Activated CD4-positive, alpha-beta T cell treated with anti-CD3 and anti-CD28 coated beads, Interleukin-2, amount 10 ng/mL, durations not matched to agents 7 days and 5 days (primary cell): Measurements from ENCODE around the gene DOK3. TPM values are rescaled to one million over a fixed set of nuclear protein-coding genes. Genes with fewer than 3 reads are reported as not detected.

Experiments
- CTCF ChIA-PET: fragments of 350-600 bp; sonication (Branson Sonifier 250); formaldehyde crosslinking; loops from one replicate; lab custom pipeline; 2021; ENCODE audit warnings: antibody characterized with exemption; lab: Charles Lee
- POLR2A ChIA-PET: fragments of 350-600 bp; sonication (Branson Sonifier 250); formaldehyde crosslinking; loops from one replicate; lab custom pipeline; 2021; ENCODE audit warnings: antibody characterized with exemption; lab: Charles Lee
- DNase-seq: peaks from one replicate; pipeline ENCODE4 v3.0.0-alpha.2; 2020
- H3K27ac Mint-ChIP-seq: one replicate; pipeline ENCODE4 v1.8.0; 2021; ENCODE audit warnings: mild to moderate bottlenecking, moderate library complexity, mixed read lengths
- H3K27me3 Mint-ChIP-seq: one replicate; pipeline ENCODE4 v1.8.0; 2021; ENCODE audit warnings: mixed read lengths
- H3K36me3 Mint-ChIP-seq: one replicate; pipeline ENCODE4 v1.8.0; 2021; ENCODE audit warnings: low read depth, mixed read lengths
- H3K4me1 Mint-ChIP-seq: one replicate; pipeline ENCODE4 v1.8.0; 2021; ENCODE audit warnings: mixed read lengths
- H3K4me3 Mint-ChIP-seq: one replicate; pipeline ENCODE4 v1.8.0; 2021; ENCODE audit warnings: mild to moderate bottlenecking, moderate library complexity, mixed read lengths
- H3K9me3 Mint-ChIP-seq: one replicate; pipeline ENCODE4 v1.8.0; 2021; ENCODE audit warnings: mixed read lengths
- total RNA-seq, 2 experiments: library from RNA; stranded (reverse); gene quantifications; one replicate each; pipeline ENCODE4 v1.2.3, GENCODE V29; 2021

DOK3 gene
- total RNA-seq, 2 experiments from 2014 or later: 2.9 to 3.9 TPM

DNA sequence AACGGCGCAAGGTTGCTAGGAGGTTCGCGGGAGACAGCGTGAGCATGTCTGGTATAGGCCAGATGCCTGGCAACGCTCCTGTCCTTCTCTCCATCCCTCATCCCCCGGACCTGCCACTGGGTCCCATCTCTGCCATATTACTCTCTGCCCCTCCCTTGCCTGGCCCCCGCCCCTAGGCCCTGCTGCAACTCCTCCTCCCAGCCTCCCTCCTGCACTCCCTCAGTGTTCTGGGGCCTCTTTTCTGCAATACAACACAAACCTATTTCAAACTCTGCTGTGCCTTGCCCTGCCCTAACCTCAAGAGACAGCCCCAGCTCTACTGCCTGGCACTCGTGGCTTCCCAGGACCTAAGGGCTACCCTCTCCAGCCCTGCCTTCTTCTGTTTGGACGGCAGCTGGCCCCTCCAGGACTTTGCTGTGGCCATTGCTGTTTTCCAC, 27.2 kb downstream of the DOK3 start:
- H3K4me1 Mint-ChIP-seq: peaks cover 26% of the 10 kb centered on the region
- peaks cover 4% of the 10 kb centered on the region for H3K36me3 Mint-ChIP-seq
- no peaks in the 10 kb centered on the region for H3K27me3 Mint-ChIP-seq
- H3K9me3 Mint-ChIP-seq: no peaks in the 10 kb centered on the region
- no peak overlapping the region for H3K27ac Mint-ChIP-seq
- DNase-seq: no peak
- no peak overlapping the region for H3K4me3 Mint-ChIP-seq
- ChIA-PET CTCF (interaction anchor here (0.8 to 46.8 kb wide), 3 partner anchors 15 to 93 kb away, joined by 3 to 1643 read pairs (median 3); partner anchors contain the start of genes F12, GRK6, PDLIM7 and PFN3), POLR2A (no interaction called here)

DNA sequence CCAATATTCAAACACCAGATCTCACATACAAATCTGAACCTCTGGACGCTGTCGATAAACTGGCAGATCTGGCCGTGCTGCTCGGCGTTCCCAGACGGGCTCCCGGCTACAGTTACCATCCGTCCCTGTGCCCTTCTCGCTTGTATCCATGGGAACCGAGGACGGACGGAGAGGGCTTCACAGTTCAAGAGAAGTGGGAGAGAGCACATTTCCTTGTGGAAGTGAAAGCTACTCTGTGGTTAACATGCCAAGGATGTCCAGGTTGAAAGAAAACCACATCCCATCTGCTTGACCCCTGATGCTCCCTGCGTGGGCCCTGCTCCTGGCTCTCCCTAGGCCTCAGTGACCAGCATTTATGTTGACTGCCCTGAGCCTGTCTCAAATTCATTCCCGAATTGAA, 29.9 kb downstream of the DOK3 start:
- CTCF ChIA-PET: interaction anchor here (0.6 to 46.8 kb wide), 6 partner anchors 17 to 368 kb away, joined by 3 to 1643 read pairs (median 4); partner anchors contain the start of genes F12, GRK6, PFN3 and SLC34A1
- Mint-ChIP-seq H3K27me3 (peaks cover 3% of the 10 kb centered on the region), H3K9me3 (no peaks in the 10 kb centered on the region), H3K27ac (peak overlapping the region; percentile 91), H3K4me3 (no peak overlapping the region), H3K36me3 (peaks cover 2% of the 10 kb centered on the region), H3K4me1 (peaks cover 41% of the 10 kb centered on the region)
- POLR2A ChIA-PET: interaction anchor here (0.6 kb wide), 1 partner anchor 8 kb away, joined by 3 read pairs; no protein-coding TSS in a partner anchor
- DNase-seq: no peak

GRCh38 chr5:177478711-177479646, 30.6 kb downstream of the DOK3 start:
- POLR2A ChIA-PET: interaction anchor here (0.6 kb wide), 1 partner anchor 8 kb away, joined by 3 read pairs; no protein-coding TSS in a partner anchor
- CTCF ChIA-PET: interaction anchor here (1.1 to 46.8 kb wide), 8 partner anchors 11 to 70 kb away, joined by 3 to 1643 read pairs (median 5); partner anchors contain the start of genes F12, GRK6, PFN3 and SLC34A1
- H3K27ac Mint-ChIP-seq: peak overlapping the region; percentile 91
- no peak overlapping the region for H3K4me3 Mint-ChIP-seq
- H3K27me3 Mint-ChIP-seq: peaks cover 11% of the 10 kb centered on the region
- H3K9me3 Mint-ChIP-seq: no peaks in the 10 kb centered on the region
- peaks cover 49% of the 10 kb centered on the region for H3K4me1 Mint-ChIP-seq
- peak; percentile 42 for DNase-seq
- H3K36me3 Mint-ChIP-seq: peaks cover 2% of the 10 kb centered on the region

- Mint-ChIP-seq H3K27me3 (peaks cover 13% of the 10 kb centered on the region), H3K4me1 (peaks cover 51% of the 10 kb centered on the region), H3K36me3 (peaks cover 2% of the 10 kb centered on the region), H3K27ac (peak overlapping the region; percentile 91), H3K4me3 (no peak overlapping the region), H3K9me3 (no peaks in the 10 kb centered on the region)
- POLR2A ChIA-PET: interaction anchor here (0.7 kb wide), 1 partner anchor 166 kb away, joined by 4 read pairs; no protein-coding TSS in a partner anchor
- CTCF ChIA-PET: interaction anchor here (1.4 to 46.8 kb wide), 10 partner anchors 10 to 69 kb away, joined by 3 to 1643 read pairs (median 6); partner anchors contain the start of genes F12, GRK6, PFN3 and SLC34A1
- DNase-seq: no peak
These were observed 31.7 kb downstream of the DOK3 start for GRCh38 chr5:177477701-177478477.

- POLR2A ChIA-PET: no interaction called here
These were observed 32.9 kb downstream of the DOK3 start for GRCh38 chr5:177476531-177477233.

DNA sequence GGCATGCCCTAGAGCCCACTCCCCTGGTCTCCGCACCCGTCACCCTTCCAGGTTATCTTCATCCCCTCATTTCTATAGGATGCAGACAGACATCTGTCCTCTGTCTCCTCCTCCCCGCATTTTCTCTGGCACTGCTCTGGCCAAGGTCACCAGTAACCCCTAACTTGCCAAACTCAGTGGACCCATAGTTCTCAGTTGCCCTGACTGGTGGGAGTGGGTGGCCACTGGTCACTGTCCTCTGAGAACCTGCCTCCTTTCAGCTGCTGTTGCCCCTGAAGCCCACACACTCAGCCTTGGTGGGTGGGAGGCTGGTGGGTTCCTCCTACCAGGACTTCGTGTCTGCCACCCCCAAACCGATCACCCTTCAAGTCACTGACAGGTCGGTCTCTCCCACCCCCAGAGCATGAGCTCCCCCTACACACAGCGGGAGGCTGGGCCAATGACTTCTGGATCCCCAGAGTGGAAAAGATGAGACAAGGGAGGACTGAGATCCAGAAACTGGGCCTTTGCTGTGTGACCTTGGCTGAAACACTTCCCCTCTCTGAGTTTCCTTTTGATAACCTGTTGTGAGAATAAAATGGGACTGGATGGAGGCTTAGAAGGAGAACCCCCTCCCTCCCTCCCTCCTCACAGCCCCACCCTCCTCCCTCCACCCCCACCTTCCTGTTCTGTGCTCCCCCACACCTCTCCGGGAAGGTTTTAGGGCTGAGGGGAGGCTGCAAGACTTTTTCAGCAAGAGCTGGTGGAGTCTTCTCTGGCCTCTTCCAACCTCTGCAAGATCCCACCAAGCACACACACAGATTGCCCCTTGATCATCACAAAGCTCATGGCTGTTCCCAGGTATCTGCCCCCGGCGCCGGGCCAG, 33.8 kb downstream of the DOK3 start:
- Mint-ChIP-seq H3K27me3 (peaks cover 13% of the 10 kb centered on the region), H3K27ac (peak overlapping the region; percentile 58), H3K36me3 (peaks cover 2% of the 10 kb centered on the region), H3K4me3 (no peak overlapping the region), H3K9me3 (no peaks in the 10 kb centered on the region), H3K4me1 (peaks cover 59% of the 10 kb centered on the region)
- ChIA-PET CTCF (interaction anchor here (0.7 to 46.8 kb wide), 8 partner anchors 12 to 67 kb away, joined by 3 to 1643 read pairs (median 4); partner anchors contain the start of genes F12, GRK6, PFN3 and SLC34A1), POLR2A (no interaction called here)
- DNase-seq: no peak

More at GRCh38 chr5:177476531-177477233, 32.9 kb downstream of the DOK3 start:
- H3K9me3 Mint-ChIP-seq: no peaks in the 10 kb centered on the region
- peaks cover 2% of the 10 kb centered on the region for H3K36me3 Mint-ChIP-seq
- H3K27ac Mint-ChIP-seq: no peak overlapping the region
- DNase-seq: no peak
- H3K27me3 Mint-ChIP-seq: peaks cover 13% of the 10 kb centered on the region
- H3K4me1 Mint-ChIP-seq: peaks cover 56% of the 10 kb centered on the region
- no peak overlapping the region for H3K4me3 Mint-ChIP-seq
- CTCF ChIA-PET: interaction anchor here (1.0 to 46.8 kb wide), 7 partner anchors 9 to 167 kb away, joined by 3 to 1643 read pairs (median 5); partner anchors contain the start of genes F12, GRK6, PFN3 and SLC34A1

DNA sequence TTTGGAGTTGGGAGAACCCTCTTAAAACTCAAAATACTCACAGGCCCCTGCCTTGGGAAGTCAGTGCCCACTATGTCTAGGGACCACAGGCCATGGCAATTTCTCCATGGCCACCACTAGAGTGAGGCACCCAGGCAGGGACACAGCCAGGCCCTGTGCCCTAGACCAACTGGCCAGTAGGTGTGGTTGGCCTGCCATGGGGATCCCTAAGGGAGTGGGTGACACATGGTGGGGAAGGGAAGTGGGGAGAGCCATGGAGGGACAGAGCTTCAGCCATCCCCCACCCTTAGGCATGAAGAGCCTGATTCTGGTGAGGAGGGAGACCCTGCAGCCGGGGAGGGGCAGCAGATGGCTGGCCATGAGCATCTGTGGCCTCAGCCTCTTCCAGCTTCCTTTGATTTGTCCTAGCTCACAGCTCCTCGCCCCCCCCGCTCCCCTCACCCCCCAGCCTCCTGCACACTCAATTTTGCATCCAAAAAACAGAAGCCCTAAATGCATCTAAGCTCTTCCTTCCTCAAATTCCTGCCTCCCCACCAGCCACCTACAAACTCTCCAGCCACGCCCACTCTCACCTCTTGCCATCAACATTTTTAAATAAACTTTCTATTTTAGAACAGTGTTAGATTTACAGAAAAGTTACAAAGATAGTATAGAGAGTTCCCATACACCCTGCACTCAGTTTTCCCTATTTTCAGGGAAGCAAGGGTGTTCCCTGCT, 34.6 kb downstream of the DOK3 start:
- H3K4me3 Mint-ChIP-seq: peak overlapping the region; percentile 8
- H3K4me1 Mint-ChIP-seq: peaks cover 57% of the 10 kb centered on the region
- ChIA-PET CTCF (interaction anchor here (0.7 to 46.8 kb wide), 6 partner anchors 19 to 66 kb away, joined by 3 to 1643 read pairs (median 3); partner anchors contain the start of genes F12, GRK6, PFN3 and SLC34A1), POLR2A (no interaction called here)
- peaks cover 2% of the 10 kb centered on the region for H3K36me3 Mint-ChIP-seq
- no peaks in the 10 kb centered on the region for H3K9me3 Mint-ChIP-seq
- no peak for DNase-seq
- peaks cover 13% of the 10 kb centered on the region for H3K27me3 Mint-ChIP-seq
- peak overlapping the region; percentile 58 for H3K27ac Mint-ChIP-seq

DNA sequence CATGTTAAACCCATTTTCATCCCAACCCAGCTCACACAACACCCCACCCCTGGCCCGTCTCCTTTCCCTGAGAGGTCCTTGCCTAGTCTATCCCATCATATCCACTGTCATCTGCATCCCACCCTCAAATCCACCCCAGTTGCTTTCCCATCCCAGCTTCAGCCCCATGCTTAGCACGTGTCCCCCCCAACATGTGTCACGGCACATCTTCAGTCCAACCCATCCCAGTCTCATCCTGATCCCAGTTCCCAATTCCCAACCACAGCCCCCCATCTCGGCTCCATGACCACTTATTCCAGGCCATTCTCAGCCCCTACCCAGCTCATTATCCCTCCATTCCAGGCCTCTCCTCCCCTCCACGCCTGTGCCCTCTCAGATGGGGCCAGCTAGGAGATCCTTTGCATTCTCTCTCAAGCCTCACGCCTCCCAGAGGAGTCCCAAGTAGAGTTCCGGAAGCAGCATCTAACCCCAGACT, 35.6 kb downstream of the DOK3 start:
- ChIA-PET CTCF (interaction anchor here (1.0 to 46.8 kb wide), 2 partner anchors 20 to 66 kb away, joined by 3 to 1643 read pairs; partner anchors contain the start of genes F12, GRK6, PFN3 and SLC34A1), POLR2A (no interaction called here)
- Mint-ChIP-seq H3K9me3 (no peaks in the 10 kb centered on the region), H3K4me1 (peaks cover 48% of the 10 kb centered on the region), H3K27me3 (peaks cover 13% of the 10 kb centered on the region), H3K36me3 (peaks cover 2% of the 10 kb centered on the region), H3K4me3 (peak overlapping the region; percentile 69), H3K27ac (peak overlapping the region; percentile 36)
- no peak for DNase-seq

DNA sequence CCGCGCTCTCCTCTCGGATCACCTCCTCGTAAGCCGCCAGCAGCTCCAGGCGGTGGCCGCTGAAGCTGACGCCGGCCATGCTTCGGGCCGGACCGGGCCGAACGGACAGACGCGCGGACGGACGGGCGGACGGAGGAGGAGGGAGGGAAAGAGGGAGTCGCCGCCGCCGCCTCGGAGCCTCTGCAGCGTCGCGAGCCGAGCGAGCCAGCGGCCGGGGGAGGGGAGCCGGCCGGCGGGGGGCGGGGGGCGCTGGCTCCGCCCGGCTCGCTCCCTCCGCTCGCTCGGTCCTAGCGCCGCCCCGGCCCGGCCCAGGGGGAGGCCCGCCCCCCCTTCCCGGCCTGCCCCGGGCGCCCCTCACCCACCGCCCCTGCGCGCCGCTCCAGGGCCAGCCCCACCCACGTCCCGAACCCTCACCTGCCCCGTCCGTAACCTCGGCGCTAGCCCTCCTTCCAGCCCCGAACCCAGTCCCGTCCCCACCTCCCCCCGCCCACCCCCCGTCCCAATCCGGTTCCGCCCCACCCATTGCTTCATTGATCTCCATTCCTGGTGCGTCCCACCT, 36.1 kb downstream of the DOK3 start, which contains the start of gene DBN1:
TSS of gene DBN1 (minus strand) at position 192 of the 559 bp plus-strand sequence. CDS start at position 79, 113 bp downstream.
- ChIA-PET CTCF (interaction anchor here (0.8 to 46.8 kb wide), 4 partner anchors 17 to 65 kb away, joined by 3 to 1643 read pairs (median 34); partner anchors contain the start of genes F12, GRK6, PFN3 and SLC34A1), POLR2A (no interaction called here)
- peak within 1 kb of the TSS; percentile 36 for H3K27ac Mint-ChIP-seq
- no peaks in the 10 kb centered on the region for H3K36me3 Mint-ChIP-seq
- H3K4me3 Mint-ChIP-seq: peak within 1 kb of the TSS; percentile 69
- no peaks in the 10 kb centered on the region for H3K9me3 Mint-ChIP-seq
- peaks cover 13% of the 10 kb centered on the region for H3K27me3 Mint-ChIP-seq
- DNase-seq: no peak
- H3K4me1 Mint-ChIP-seq: peaks cover 43% of the 10 kb centered on the region
